Panc1 (cell line): Measurements from ENCODE around the gene SPATS2L. TPM values are rescaled to one million over a fixed set of nuclear protein-coding genes. Genes with fewer than 3 reads are reported as not detected.

Experiments used
- ATAC-seq: fragments of 200-7000 bp; cut with Tn5 transposase; 2 replicates; pipeline ENCODE4 v1.9.1; 2020; ENCODE audit warnings: mild to moderate bottlenecking, moderate library complexity
- BruUV-seq: library from RNA; stranded (reverse); fragments of 400-500 nt; replicated peaks from 2 replicates; lab custom pipeline; 2021; lab: Mats Ljungman, UMichigan
- CTCF ChIA-PET: fragments of 300-600 bp; sonication (Branson Sonifier 250); formaldehyde crosslinking; loops from one replicate; lab custom pipeline; 2022; ENCODE audit warnings: antibody characterized with exemption; lab: Charles Lee
- POLR2A ChIA-PET: fragments of 300-600 bp; sonication (Branson Sonifier 250); formaldehyde crosslinking; loops from one replicate; lab custom pipeline; 2022; ENCODE audit warnings: antibody characterized with exemption; lab: Charles Lee
- DNase-seq: peaks from one replicate; pipeline ENCODE4 v3.0.0-alpha.2; 2010; ENCODE audit warnings: low read depth, low spot score
- H3K27ac ChIP-seq: 2 replicates; pipeline ENCODE4 v1.5.1; 2011; ENCODE audit warnings: mild to moderate bottlenecking, low read length, inconsistent platforms
- H3K27me3 ChIP-seq: fragments of 200-500 bp; sonication (Bioruptor generic); 2 replicates; pipeline ENCODE4 v1.6.0; 2014; ENCODE audit warnings: low read length, inconsistent platforms; ENCODE audit not compliant: control insufficient read depth, insufficient read depth
- H3K36me3 ChIP-seq: fragments of 200-500 bp; sonication (Bioruptor generic); 2 replicates; pipeline ENCODE4 v1.5.1; 2014; ENCODE audit warnings: inconsistent platforms, mild to moderate bottlenecking, low read length, moderate library complexity; ENCODE audit not compliant: control insufficient read depth, insufficient read depth
- H3K4me1 ChIP-seq: 2 replicates; pipeline ENCODE4 v1.5.1; 2011; ENCODE audit warnings: inconsistent platforms, mild to moderate bottlenecking, low read length, moderate library complexity; ENCODE audit not compliant: control insufficient read depth, insufficient read depth
- H3K4me3 ChIP-seq, 2 experiments: 2 replicates each; pipeline ENCODE4 v1.5.1; 2011 to 2012; ENCODE audit warnings: low read depth in 2 of 2, low read length in 2 of 2, mild to moderate bottlenecking in 2 of 2, inconsistent platforms in 1 of 2, moderate library complexity in 1 of 2
- H3K9me3 ChIP-seq: fragments of 200-500 bp; sonication (Bioruptor generic); 2 replicates; pipeline ENCODE4 v1.5.1; 2014; ENCODE audit warnings: low read depth, mild to moderate bottlenecking, inconsistent platforms, low read length, moderate library complexity; ENCODE audit not compliant: control insufficient read depth, insufficient read depth
- POLR2AphosphoS5 ChIP-seq: IDR thresholded peaks from 2 replicates; pipeline ENCODE4 v1.6.1; 2012; ENCODE audit warnings: mild to moderate bottlenecking, low read depth, low read length, moderate library complexity
- SIN3A ChIP-seq: IDR thresholded peaks from 2 replicates; pipeline ENCODE4 v1.6.1; 2012; ENCODE audit warnings: low read depth, mild to moderate bottlenecking, low read length, moderate library complexity, borderline replicate concordance; ENCODE audit not compliant: insufficient read depth
- TCF7L2 ChIP-seq: IDR thresholded peaks from 2 replicates; pipeline ENCODE4 v1.6.1; 2011; ENCODE audit warnings: mild to moderate bottlenecking, low read depth, low read length, inconsistent platforms
- in situ Hi-C: cut with HindIII; loops from 2 replicates; pipeline ENCODE4 v1.10.0; 2016; ENCODE audit warnings: low sequenced_read_pairs, low pct_unique_long_range_greater_than_20kb
- intact Hi-C: fragments of 100-400 bp; cut with micrococcal nuclease; formaldehyde crosslinking; loops from one replicate; pipeline ENCODE4 v1.10.0; 2022; ENCODE audit not compliant: unreplicated experiment
- total RNA-seq: library from RNA; stranded (reverse); gene quantifications from one replicate; pipeline ENCODE4 v1.2.1, GENCODE V29; 2021; ENCODE audit not compliant: unreplicated experiment
- TF ChIP-seq, protein P1 (sequence below), 2 experiments: IDR thresholded peaks; 2 replicates each; pipeline ENCODE4 v1.6.1; 2011 to 2012; ENCODE audit warnings: low read depth in 2 of 2, control low read depth in 1 of 2, low read length in 1 of 2, mild to moderate bottlenecking in 1 of 2, moderate library complexity in 1 of 2; ENCODE audit not compliant: insufficient read depth in 1 of 2
- TF ChIP-seq, protein P2 (sequence below): fragments of 450-650 bp; IDR thresholded peaks from 2 replicates; pipeline ENCODE4 v1.5.1; 2017; ENCODE audit warnings: mild to moderate bottlenecking

The SPATS2L gene
- total RNA-seq, 1 experiment from 2014 or later = 282 TPM

DNA sequence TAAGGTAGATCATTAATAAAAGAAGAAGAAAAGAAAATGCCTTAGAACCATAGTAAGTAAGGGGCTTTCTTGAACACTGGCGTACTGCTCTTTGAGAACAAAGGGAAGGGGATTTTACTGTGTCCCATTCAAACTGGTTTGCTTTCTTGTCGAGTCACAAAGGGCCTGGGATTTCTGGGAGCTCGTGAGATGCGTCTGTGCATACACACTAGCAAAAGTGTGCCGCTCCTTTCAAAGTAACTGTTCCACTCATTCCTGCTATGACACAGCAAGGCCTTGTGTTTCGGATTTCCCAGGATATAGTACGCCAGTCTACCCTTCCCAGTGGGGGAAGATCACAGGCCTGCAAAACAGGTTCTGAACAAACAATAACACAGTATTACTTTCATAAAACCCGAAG lies 110.4 kb downstream of the SPATS2L start:
- H3K27me3 ChIP-seq = no peaks in the 10 kb centered on the region
- CTCF ChIA-PET = no interaction called here
- H3K36me3 ChIP-seq = peaks cover 66% of the 10 kb centered on the region
- no peak for DNase-seq
- H3K9me3 ChIP-seq = no peaks in the 10 kb centered on the region
- H3K4me1 ChIP-seq = peaks cover 15% of the 10 kb centered on the region
- in situ Hi-C loops (no loop called here), intact Hi-C loops (no loop called here)
- peak overlapping the region; percentile 62 for H3K27ac ChIP-seq
- POLR2A ChIA-PET = no interaction called here
- no peak for ATAC-seq
- no TSS peak for BruUV-seq
- TF ChIP-seq TCF7L2 (no peak), POLR2AphosphoS5 (no peak), SIN3A (no peak)
- TF ChIP-seq, protein P1, sequence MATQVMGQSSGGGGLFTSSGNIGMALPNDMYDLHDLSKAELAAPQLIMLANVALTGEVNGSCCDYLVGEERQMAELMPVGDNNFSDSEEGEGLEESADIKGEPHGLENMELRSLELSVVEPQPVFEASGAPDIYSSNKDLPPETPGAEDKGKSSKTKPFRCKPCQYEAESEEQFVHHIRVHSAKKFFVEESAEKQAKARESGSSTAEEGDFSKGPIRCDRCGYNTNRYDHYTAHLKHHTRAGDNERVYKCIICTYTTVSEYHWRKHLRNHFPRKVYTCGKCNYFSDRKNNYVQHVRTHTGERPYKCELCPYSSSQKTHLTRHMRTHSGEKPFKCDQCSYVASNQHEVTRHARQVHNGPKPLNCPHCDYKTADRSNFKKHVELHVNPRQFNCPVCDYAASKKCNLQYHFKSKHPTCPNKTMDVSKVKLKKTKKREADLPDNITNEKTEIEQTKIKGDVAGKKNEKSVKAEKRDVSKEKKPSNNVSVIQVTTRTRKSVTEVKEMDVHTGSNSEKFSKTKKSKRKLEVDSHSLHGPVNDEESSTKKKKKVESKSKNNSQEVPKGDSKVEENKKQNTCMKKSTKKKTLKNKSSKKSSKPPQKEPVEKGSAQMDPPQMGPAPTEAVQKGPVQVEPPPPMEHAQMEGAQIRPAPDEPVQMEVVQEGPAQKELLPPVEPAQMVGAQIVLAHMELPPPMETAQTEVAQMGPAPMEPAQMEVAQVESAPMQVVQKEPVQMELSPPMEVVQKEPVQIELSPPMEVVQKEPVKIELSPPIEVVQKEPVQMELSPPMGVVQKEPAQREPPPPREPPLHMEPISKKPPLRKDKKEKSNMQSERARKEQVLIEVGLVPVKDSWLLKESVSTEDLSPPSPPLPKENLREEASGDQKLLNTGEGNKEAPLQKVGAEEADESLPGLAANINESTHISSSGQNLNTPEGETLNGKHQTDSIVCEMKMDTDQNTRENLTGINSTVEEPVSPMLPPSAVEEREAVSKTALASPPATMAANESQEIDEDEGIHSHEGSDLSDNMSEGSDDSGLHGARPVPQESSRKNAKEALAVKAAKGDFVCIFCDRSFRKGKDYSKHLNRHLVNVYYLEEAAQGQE (IDR thresholded peaks at IDR 0.05; ENCODE audit: insufficient read depth in 1 of 2, low read depth in 2 of 2, low read length in 1 of 2) = no peak
- TF ChIP-seq, protein P2, sequence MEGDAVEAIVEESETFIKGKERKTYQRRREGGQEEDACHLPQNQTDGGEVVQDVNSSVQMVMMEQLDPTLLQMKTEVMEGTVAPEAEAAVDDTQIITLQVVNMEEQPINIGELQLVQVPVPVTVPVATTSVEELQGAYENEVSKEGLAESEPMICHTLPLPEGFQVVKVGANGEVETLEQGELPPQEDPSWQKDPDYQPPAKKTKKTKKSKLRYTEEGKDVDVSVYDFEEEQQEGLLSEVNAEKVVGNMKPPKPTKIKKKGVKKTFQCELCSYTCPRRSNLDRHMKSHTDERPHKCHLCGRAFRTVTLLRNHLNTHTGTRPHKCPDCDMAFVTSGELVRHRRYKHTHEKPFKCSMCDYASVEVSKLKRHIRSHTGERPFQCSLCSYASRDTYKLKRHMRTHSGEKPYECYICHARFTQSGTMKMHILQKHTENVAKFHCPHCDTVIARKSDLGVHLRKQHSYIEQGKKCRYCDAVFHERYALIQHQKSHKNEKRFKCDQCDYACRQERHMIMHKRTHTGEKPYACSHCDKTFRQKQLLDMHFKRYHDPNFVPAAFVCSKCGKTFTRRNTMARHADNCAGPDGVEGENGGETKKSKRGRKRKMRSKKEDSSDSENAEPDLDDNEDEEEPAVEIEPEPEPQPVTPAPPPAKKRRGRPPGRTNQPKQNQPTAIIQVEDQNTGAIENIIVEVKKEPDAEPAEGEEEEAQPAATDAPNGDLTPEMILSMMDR = no peak
- H3K4me3 ChIP-seq = no peak overlapping the region

DNA sequence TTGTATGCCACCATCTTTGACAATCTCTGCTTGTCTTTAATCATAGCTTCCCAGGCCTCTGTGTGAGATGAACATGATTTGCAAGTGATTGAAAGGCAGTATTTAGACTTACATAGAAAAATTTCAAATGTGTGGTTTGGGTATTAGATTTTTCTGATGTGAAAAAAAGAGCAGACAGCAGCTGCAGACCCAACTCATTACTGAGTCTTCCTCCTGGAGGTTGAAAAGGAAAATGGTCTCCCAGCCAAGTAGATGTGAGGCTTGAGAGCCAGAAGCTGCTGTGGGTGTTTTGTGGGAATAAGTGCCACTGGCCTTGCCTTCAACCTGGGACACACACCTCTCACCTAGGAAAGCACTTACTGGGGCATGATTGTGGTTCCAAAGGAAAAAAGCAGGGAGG lies 110.9 kb downstream of the SPATS2L start:
- ChIA-PET POLR2A (no interaction called here), CTCF (no interaction called here)
- Histone ChIP-seq H3K27me3 (no peaks in the 10 kb centered on the region), H3K36me3 (peaks cover 64% of the 10 kb centered on the region), H3K27ac (peak overlapping the region; percentile 62), H3K4me3 (no peak overlapping the region), H3K9me3 (no peaks in the 10 kb centered on the region), H3K4me1 (peaks cover 10% of the 10 kb centered on the region; the same call in 1 of the 2 replicates)
- no TSS peak for BruUV-seq
- TF ChIP-seq POLR2AphosphoS5 = no peak
- in situ Hi-C loops = no loop called here
- ATAC-seq (no peak), DNase-seq (no peak)
- intact Hi-C loops = no loop called here

DNA sequence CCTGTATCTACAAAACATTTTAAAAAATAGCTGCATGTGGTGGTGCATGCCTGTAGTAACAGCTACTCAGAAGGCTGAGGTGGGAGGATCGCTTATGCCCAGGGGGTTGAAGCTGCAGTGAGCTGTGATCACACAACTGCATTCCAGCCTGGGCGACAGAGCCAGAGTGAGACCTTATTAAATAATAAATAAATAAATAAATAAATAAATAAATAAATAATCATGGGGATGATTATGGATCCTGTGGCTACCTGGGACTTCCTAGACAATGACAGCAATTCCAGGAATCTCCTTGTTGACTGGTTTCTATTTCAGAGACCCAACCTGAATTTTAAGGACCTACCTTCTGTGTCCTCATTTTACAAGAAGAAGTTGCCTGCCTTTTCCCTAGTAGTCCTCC lies 111.9 kb downstream of the SPATS2L start:
- POLR2A ChIA-PET = no interaction called here
- Histone ChIP-seq H3K4me1 (peaks cover 12% of the 10 kb centered on the region), H3K9me3 (no peaks in the 10 kb centered on the region), H3K36me3 (peaks cover 63% of the 10 kb centered on the region), H3K4me3 (no peak overlapping the region), H3K27me3 (no peaks in the 10 kb centered on the region), H3K27ac (peak overlapping the region; percentile 62)
- TF ChIP-seq, protein P2 = no peak
- TF ChIP-seq, protein P1 (IDR thresholded peaks at IDR 0.05; ENCODE audit: insufficient read depth in 1 of 2, low read depth in 2 of 2, low read length in 1 of 2) = no peak
- no peak for TF ChIP-seq POLR2AphosphoS5
- TF ChIP-seq TCF7L2 = no peak
- no peak for TF ChIP-seq SIN3A
- in situ Hi-C loops (no loop called here), intact Hi-C loops (no loop called here)
- no TSS peak for BruUV-seq
- DNase-seq (no peak), ATAC-seq (no peak)
- CTCF ChIA-PET = no interaction called here
